Measurements from ENCODE around the gene SERPINB1.
"Not testable (repeated sequence)": the region's sequence is repeated elsewhere in the genome, so short reads cannot be mapped to it uniquely, and the experiment has no call there.

SERPINB1 gene

GRCh38 chr6:2841264-2842138 lies at the start of gene SERPINB1:
SERPINB1 (minus strand) TSS chr6:2841863; CDS start chr6:2840586, 1,277 bp downstream.
- peak; percentile 95 for DNase-seq

DNA sequence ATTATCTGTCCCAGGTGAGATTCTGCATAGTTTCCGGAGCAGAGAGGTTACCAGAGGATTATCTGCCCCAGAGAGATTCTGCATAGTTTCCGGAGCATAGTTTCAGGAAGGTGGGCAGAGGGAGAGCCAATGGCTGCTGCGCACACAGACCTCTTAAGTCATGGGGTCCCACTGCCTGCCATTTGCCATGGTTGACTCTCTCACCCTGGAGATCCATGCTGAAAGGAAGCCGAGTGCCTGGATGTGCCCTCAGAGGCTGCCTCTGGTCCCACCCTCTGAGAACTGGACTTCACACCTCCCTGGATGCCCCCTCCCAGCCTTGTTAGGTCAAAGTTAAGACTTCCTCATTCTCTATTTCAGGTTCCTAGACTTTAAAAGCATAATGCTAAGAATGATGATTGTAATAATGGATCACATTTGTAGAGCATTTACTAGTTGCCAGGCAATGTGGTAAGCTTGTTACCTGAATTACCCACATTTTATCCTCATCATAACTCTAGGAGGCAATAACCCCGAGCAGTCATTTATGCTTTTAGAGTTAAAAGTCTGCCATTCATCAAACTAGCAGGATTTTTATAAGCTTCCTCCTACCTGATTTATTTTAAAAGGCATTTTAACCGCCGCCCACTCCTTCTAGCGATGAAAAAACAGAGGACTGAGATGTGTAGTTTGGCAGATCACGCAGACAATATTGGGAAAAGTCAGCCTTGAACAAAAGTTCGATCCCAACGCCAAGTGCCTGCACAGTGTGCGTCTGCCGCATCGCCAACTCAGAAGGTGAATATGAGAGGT lies 49.5 kb upstream of the SERPINB1 start:
- no peak for DNase-seq

GRCh38 chr6:2885967-2886735 lies 44.5 kb upstream of the SERPINB1 start:
- DNase-seq: no peak

DNA sequence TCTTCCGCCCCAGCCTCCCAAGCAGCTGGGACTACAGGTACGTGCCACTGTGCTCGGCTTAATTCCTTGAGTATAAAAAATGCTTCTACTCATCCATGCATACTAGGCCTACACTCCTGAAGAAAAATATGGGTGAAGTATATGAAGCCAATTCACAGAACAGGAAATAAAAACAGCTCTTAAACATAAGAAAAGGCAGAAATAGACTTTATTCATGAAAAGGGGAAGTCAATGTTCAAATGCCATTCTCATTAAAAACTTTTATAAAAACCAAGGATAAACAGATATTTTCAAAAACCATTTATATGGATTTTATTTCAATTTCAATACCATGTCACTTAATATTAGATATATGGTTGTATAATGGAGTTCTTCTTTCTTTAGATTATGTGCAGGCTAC lies 43.1 kb upstream of the SERPINB1 start:
- no peak for DNase-seq

GRCh38 chr6:2883673-2884072 lies 42.0 kb upstream of the SERPINB1 start:
- DNase-seq: no peak

DNA sequence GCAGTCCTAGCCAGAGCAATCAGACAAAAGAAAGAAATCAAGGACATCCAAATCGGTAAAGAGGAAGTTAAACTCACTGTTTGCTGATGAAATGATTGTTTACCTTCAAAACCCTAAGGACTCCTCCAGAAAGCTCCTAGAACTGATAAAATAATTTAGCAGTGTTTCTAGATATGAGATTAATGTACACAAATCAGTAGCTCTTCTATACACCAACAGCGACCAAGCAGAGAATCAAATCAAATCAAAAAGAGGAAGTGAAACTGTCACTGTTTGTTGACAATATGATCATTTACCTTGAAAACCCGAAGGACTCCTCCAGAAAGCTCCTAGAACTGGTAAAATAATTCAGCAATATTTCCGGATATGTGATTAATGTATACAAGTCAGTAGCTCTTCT lies 39.8 kb upstream of the SERPINB1 start:
- no peak for DNase-seq

GRCh38 chr6:2880156-2880555 lies 38.5 kb upstream of the SERPINB1 start:
- not testable (repeated sequence) for DNase-seq

DNA sequence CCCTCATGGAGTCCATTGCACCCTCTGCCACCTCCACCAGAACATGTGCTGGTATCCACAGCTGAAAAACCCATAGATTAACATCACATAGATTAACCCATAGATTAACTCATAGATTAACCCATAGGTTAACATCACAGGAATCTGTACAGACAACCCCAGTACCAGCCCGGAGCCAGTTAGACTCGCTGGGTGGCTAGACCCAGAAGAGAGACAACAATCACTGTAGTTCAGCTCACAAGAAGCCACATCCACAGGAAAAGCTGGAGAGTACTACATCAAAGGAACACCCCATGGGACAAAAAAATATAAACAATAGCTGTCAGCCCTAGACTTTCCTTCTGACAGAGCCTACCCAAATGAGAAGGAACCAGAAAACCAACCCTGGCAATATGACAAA lies 36.3 kb upstream of the SERPINB1 start:
- DNase-seq: no peak

- no peak for DNase-seq
Observed at GRCh38 chr6:2877057-2877882, 35.6 kb upstream of the SERPINB1 start.

- DNase-seq: no peak
Observed at GRCh38 chr6:2876210-2877056, 34.8 kb upstream of the SERPINB1 start.

DNA sequence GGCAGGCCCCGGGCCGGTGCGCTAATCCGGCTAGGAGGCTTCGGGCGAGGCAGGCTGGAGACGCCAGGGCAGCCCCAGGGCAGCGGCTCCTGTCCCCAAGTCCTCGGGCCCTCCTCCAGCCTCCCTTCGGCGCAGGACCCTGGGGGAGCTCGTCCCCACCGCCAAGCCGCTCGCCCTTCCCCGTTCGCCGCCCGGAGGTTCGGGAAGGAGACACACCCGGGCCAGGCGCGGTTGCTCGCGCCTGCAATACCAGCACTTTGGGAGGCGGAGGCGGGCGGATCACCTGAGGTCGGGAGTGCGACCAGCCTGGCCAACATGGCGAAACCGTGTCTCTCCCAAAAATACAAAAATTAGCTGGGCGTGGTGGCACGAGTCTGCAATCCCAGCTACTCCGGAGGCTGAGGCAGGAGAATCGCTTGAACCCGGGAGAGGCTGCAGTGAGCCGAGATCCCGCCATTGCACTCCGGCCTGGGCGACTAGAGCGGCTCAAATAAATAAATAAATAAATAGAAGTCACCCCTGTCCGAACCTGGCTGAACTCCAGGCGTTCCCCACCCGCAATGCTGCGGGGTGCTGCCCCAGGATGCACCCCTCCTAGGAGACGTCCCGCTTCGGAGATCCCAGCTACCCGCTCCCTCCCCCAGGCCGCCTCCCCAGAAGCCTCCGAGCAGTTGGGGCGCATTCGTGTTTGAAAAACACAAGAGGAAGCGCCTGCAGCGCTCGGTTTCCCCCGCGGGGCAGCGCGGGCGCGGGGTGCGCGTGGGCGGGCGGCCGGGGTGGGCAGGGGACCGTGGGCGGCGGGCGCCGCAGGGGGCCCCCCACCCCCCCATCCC lies 33.9 kb upstream of the SERPINB1 start:
- DNase-seq: no peak

- no peak for DNase-seq
Observed at GRCh38 chr6:2873643-2874042, 32.0 kb upstream of the SERPINB1 start.

DNA sequence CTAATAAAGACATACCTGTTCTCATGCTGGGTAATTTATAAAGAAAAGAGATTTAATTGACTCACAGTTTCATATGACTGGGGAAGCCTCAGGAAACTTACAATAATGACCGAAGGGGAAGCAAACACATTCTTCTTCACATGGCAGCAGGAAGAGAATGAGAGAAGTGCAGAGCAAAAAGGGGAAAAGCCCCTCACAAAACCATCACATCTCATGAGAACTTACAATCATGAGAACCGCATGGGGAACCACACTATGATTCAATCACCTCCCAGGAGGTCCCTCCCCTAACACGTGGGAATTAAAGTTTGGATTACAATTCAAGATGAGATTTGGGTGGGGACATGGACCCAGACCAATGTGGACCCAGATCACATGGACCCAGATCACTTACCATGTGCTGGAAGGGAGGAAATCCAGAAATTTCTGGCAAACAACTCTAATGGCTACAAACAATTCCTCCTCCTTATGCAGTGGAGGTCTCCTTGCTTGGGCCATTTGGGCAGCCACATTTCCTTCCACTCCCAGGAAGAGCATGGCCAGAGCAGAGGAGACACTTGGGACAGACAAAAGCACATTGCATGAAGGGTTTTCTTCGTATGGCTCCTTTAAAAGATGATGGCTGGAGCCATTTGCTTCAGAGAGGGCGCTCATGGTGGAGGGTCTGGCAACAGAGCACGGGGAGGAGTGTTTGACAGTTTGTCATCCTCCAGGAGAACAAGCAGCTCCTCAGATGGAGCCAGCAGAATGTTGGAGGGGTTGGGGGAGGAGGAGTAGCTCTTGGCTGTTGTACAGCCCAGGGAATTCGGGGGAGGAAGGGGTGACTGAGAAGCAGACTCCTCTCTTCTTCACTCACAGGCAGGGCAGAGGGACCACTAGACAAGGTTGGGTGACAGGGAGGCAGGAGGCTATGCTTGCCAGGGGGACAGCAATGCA lies 31.0 kb upstream of the SERPINB1 start:
- no peak for DNase-seq

DNA sequence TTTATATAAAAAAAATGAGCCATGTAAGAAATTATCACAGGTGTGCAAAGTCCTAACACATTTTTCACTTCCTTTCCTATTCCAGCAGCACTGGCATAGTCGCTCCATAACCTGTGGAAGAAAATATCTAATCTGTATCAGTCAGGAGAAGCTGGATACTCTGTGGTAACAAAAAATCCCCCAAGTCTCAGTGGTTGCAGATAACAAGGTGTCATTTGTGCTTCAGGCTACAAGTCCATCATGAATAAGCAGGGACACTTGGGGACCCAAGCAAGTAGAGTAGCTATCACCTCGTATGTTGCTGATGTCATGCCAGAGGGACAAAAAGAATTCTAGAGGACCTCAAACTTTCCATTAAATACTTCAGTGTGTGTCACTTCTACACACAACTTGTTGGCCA lies 30.3 kb upstream of the SERPINB1 start:
- DNase-seq: no peak

DNA sequence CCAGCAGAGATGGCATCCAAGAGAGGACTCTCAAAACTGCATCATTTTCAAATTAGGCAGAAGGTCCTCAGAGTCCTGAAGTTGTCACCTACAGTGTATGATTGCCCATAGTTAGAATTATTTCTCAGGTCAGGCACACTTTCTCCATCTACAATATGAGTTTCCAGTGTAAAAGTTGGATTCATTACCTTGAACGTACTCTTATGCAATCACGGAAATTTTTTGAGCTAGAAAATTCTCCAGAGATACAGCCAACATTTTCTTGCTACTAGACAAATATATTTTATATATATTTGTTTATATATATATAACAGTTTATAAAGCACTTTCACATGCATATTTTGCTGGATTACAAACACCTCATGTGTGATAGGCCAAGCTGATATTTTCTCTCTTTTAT lies 29.4 kb upstream of the SERPINB1 start:
- no peak for DNase-seq

GRCh38 chr6:2870046-2870636 lies 28.5 kb upstream of the SERPINB1 start:
- no peak for DNase-seq

DNA sequence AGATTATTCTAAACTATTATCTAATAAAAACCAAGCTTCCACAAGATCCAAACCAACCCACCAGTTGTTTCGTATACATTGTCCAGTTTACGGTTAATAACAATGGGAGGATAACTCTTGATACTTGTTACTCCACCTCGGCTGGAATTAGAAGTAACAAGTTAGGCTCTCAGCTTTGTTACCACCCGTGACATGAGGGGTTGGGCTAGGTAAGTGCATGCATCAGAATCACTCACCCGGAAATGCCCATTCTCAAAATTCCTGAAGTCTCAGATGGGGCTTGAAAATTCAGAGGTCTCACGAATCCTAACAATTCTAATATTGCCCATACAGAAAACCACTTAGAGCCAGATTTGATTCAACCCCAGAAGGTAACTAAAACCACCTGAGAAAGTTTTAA lies 27.0 kb upstream of the SERPINB1 start:
- DNase-seq: no peak

DNA sequence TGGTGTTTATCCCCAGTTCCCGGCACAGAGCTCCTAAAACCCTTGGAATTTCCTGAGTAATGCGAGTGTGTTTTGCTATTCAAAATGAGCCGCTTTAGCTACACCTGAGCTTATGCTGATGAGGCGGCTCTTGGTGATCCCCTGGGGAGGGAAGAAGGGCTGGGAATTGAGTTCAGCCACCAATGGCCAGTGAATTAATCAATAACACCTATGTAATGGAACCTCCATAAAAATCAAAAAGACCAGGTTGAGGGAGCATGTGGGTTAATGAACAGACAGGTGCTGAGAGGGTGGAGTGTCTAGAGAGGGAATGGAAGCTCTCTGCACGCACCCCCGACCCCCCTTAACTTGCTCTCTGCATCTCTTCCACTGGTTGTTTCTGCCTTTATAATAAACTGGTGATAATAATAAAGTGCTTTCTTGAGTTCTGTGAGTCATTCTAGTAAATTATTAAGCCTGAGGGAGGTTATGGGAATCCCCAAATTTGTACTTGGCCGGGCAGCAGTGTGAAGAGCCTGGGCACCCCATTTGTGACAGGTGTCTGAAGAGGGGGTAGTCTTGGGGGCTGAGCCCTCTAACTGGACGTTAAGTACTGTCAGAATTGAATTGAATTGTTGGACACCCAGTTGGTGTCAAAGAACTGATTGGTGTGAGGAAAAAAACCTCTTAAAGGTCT lies 24.6 kb upstream of the SERPINB1 start:
- no peak for DNase-seq

All from GDM1 (cell line).